ENCODE data around the gene ADGB. TPM values are rescaled to one million over a fixed set of nuclear protein-coding genes. Genes with fewer than 3 reads are reported as not detected.

The ADGB gene
- total RNA-seq, 1 donor from 2014 or later = not detected

- Mint-ChIP-seq H3K27me3 (no peaks in the 10 kb centered on the region), H3K9me3 (no peaks in the 10 kb centered on the region), H3K36me3 (ENCODE audit: low read depth) (no peaks in the 10 kb centered on the region), H3K4me3 (no peak overlapping the region), H3K4me1 (no peaks in the 10 kb centered on the region), H3K27ac (no peak overlapping the region)
- CTCF ChIA-PET = interaction anchor here (0.6 kb wide), 1 partner anchor 1171 kb away, joined by 3 read pairs; no protein-coding TSS in a partner anchor
- intact Hi-C loops (cut with micrococcal nuclease) = no loop called here
- DNase-seq = no peak
- POLR2A ChIA-PET = no interaction called here
- no peak for TF ChIP-seq CTCF (IDR thresholded peaks at IDR 0.05)
- ATAC-seq (ENCODE audit: low read depth) = no peak
These were observed 266.1 kb downstream of the ADGB start for GRCh38 chr6:146864885-146865284.

Other genes with a start within 250 kb of the ADGB start
- not detected in 2 replicates for gene RAB32, start 55.1 kb upstream of the ADGB start, total RNA-seq

Data from activated B cell treated with CpG ODN at 0.5 μM for 24 hours (primary cell).